GM21528 (cell line): Measurements from ENCODE around the gene ZNF276.

ENCODE experiments used
- ATAC-seq: cut with Tn5 transposase; IDR thresholded peaks from one replicate; pipeline ENCODE4 v1.9.1; 2021; ENCODE audit warnings: mild to moderate bottlenecking, moderate library complexity; ENCODE audit not compliant: unreplicated experiment, low FRiP score

Gene ZNF276

GRCh38 chr16:89732918-89733242 lies 11.5 kb downstream of the ZNF276 start:
- ATAC-seq: no peak

GRCh38 chr16:89733322-89733721 lies 12.0 kb downstream of the ZNF276 start:
- no peak for ATAC-seq

- ATAC-seq: no peak
These were observed 12.5 kb downstream of the ZNF276 start for GRCh38 chr16:89733792-89734191.

- no peak for ATAC-seq
These were observed 15.2 kb downstream of the ZNF276 start for GRCh38 chr16:89736554-89736953.

GRCh38 chr16:89737341-89738071 lies 16.2 kb downstream of the ZNF276 start:
- ATAC-seq: no peak

GRCh38 chr16:89738072-89738377 lies 16.7 kb downstream of the ZNF276 start:
- no peak for ATAC-seq

GRCh38 chr16:89738538-89739317 lies 17.4 kb downstream of the ZNF276 start:
- ATAC-seq: no peak

GRCh38 chr16:89739383-89739782 lies 18.0 kb downstream of the ZNF276 start:
- ATAC-seq: no peak

GRCh38 chr16:89741342-89742014 lies 20.1 kb downstream of the ZNF276 start:
- no peak for ATAC-seq

GRCh38 chr16:89742948-89743347 lies 21.6 kb downstream of the ZNF276 start:
- no peak for ATAC-seq

- no peak for ATAC-seq
These were observed 23.5 kb downstream of the ZNF276 start for GRCh38 chr16:89744813-89745212.

GRCh38 chr16:89746043-89746442 lies 24.7 kb downstream of the ZNF276 start:
- no peak for ATAC-seq

GRCh38 chr16:89748076-89748475 lies 26.7 kb downstream of the ZNF276 start:
- ATAC-seq: no peak

GRCh38 chr16:89748921-89749320 lies 27.6 kb downstream of the ZNF276 start:
- ATAC-seq: no peak

- no peak for ATAC-seq
These were observed 28.3 kb downstream of the ZNF276 start for GRCh38 chr16:89749637-89750036.

GRCh38 chr16:89759746-89760340 lies 38.5 kb downstream of the ZNF276 start:
- no peak for ATAC-seq

- no peak for ATAC-seq
These were observed 40.1 kb downstream of the ZNF276 start for GRCh38 chr16:89761304-89761922.

- peak; percentile 74 for ATAC-seq
These were observed 43.4 kb downstream of the ZNF276 start for GRCh38 chr16:89764711-89765201.

- peak; percentile 10 for ATAC-seq
These were observed 44.0 kb downstream of the ZNF276 start for GRCh38 chr16:89765292-89765830.

GRCh38 chr16:89770367-89770766 lies 49.0 kb downstream of the ZNF276 start:
- ATAC-seq: no peak
